Stimulated activated CD4-positive, alpha-beta T cell treated with anti-CD3 and anti-CD28 coated beads, Interleukin-15, amount 100 ng/mL, for 24 hours (primary cell): ENCODE results near the gene PDE4D.

Experiments used
- DNase-seq: peaks from one replicate; pipeline ENCODE4 v3.0.0-alpha.2; 2020

The PDE4D gene

DNA sequence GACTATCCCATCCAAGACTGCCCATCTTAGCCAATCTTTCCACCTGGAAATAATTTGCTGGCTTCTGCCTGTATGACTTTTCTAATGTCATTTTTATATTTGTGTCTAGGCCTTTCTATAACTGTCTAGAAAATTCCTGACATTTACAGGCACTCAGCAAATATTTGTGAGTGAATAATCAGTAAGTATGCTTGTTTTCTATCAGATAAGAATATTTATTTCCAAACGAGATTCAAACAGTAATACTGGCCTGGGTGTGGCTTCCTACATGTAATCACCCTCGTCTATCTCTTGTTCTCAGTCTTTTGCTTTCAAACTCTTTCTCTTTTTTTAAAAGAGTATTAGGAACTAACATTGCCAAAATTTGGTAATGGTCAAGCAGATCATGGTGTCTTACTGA, 844.4 kb downstream of the PDE4D start:
- DNase-seq, result no peak

DNA sequence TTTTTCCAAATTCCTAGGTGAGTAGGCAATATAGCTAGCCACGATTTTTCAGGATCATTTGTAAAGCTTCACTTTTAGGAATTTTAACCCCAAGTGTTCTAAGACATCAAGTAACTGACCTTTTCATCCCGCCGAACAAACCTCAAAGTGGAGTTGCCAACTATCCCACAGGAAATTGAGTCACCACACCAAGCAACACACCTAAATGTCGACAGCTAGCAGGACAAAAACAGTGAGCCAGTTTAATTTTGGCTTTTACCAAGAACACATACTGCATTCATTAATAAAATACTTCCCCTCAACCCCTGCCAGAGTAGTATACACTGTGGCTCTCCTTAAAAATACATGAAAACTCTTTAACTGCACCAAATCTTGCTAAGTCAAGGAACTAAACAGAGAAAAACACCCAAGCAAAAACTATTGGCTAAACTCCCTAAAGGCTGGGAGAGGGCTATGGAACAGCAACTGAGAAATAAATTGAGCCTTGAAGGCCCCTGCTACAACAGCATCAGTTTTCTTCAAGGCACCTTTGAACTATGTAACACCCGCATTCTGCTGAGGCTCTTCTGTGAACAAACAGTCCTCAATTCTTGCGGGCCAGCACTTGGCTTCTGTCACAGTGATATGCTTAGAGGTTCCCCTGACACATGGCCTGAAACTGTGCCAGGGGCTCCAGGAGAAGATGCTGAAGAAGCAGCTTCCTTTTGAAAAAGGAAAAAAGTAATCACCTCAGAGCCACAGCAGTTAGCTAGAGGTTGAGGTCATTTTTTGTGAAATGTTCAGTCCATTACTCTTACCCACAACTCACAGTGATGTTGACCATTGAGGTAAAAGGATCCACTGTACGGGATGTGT, 851.1 kb downstream of the PDE4D start:
- DNase-seq, result peak; percentile 26

DNA sequence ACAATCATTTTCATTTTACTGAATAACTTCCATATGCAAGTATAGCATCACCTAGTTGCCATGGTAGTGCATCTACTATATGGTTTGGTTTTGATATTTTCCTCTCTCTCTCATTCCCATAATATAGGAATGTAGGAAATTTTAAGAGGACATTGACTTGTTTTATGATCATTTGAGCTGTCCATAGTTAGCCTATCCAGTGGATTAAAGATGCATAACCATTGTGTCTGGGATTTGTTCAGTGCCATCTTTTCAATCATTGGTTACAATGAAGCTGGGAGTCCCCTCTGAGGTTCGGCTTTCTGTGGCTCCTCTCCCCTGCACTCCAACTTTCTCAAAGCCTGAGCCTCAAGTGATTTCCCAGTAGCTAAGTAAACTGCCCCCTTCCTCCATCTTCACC, 852.2 kb downstream of the PDE4D start:
- DNase-seq, result no peak

DNA sequence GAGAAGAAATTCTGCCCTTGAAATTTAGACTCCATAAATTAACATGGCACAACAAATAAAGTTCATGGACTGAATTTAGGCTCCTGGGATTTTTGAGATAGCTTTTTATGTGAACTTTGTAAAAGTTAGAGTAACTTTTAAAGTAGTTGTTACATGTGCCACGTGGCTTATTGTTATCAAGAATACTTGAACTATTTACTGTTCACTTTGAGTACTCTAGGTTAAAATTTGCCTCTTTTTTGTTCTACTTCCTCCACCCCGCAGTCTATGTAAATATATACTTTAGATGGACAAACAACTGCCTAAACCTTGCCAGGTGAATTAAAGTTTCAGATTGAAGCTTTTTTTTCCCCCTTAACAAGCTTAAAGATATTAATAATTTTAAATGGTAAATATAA, 852.7 kb downstream of the PDE4D start:
- no peak for DNase-seq

DNA sequence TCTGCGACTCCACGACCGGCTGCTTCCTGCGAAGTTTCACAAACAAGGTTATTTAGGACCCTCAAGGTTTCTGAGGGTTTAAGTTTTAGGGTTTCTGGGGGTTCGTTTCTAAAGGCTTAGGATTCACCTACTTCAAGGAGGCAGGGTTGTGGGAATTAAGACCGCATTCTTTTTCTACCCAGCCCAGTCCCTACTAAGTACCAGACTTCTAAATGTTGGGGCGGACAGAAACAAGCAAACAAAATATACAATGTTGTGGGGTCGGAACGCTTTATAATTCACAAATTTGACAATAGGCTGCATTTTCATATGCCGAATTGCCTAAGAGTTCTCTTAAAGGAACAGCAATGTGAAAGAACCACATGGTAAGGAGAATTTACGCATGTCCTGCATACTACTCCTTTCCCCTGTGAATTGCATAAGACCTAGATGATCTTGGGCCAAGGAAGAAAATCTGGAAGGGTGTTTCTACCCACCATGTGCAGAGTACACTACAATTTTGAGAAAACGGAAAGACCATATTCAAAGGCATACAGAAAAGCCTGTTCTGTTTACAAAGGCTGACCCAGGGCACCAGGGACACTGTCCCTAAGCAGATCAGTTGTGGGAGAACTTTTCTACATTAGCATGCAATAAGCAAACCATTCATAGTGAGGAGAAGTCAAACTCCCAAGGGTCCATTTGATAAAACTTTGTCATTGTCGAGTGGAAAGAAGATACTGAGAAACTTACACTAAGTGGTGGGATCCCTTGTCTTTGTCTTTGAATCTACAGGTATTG, 853.3 kb downstream of the PDE4D start:
- DNase-seq, result no peak

DNA sequence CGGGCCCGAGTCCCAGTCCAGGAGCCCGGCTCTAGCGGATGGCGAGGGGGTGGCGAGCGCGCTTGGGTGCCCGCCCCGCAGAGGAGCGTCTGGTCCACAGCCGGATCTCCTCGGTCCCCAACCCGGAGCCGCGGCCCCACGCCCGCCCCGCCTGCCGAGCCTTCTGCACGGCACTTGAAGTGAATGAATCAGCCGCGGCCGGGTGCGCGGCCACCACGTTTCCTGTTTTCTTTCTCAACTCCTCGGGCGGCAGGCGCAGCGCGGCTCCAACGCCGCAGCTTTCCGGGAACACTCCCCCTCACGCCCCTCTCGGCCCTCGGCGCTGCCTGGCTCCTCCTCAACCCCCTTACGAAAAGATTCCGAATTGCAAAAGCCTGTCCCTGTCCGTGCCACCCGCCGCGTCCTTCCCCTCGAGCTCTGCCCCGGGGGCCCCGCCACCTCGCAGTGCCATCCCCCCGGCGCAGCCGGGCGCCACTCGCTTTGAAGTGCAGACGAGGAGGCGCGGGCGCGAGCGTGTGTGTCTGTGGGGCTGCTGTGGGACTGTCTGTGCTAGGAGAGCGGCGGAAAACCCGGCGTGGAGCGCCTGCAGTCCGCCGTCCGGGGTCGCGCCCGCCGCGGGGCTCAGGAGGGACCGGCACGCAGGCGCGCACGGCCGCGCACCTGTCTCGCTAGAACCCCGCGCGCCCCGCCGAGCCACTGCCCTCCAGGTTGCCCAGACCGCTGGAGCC, 854.1 kb downstream of the PDE4D start:
- DNase-seq, result peak; percentile 92

DNA sequence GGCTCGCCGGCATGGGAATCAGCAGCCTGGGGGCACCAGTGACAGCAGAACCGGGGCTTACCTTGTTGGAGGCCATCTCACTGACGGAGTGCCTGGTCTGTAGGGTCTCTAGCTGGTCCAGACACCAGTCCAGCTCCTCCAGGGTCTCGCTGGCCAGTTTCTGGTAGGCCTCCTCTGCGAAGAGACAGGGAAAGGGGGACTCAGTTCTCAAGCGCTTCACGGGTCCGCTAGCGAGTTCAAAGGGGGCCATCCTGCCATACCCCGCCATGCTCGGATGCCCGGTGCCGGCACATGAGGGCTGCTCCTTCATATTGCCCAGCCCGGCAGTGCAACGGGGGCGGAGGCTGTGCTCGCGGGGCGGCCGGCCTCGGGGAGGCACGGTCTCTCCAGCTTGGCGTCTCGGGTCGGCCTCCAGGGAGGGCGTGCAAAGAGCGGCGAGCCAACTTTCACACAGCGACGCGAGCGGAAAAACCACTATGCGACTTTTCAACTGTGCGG, 854.7 kb downstream of the PDE4D start:
- no peak for DNase-seq

DNA sequence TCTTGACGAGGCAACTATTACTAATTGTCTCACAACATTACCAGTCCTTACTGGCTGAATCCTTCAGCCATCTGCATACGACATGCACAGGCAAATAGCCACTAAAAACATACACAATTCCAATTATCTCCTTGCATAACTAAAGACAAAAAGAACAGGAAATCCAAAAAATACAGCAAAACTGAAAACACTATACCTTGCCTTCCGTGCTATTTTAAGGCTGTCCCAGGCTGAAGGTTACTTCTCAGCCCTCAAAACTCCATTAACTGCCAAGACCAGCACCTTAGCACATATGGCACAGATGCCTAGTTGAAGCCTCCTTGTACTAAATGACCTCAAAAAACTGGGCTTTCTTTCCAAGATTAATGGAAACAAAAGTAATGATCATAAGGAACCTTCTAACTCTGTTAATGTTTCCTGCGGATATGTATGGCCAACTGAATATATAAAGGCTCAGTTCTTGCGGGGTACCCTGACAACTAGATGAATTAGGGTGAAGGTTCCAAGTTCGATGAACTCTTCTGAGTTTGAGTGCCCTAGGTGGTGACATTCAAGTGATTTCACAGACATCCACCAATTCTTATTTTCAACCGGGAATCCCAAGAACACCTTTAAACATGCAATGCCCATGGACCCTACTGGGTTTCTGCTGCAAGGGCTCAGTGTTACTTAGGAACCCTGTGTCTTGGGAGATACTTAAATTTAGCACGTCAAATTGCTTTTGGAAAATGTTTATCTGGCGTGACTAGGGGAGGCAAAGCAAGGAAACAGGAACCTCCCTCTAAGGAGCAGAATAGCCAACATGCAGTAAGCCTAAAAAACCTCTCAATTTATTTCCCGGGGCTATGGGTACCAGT, 855.4 kb downstream of the PDE4D start:
- no peak for DNase-seq

DNA sequence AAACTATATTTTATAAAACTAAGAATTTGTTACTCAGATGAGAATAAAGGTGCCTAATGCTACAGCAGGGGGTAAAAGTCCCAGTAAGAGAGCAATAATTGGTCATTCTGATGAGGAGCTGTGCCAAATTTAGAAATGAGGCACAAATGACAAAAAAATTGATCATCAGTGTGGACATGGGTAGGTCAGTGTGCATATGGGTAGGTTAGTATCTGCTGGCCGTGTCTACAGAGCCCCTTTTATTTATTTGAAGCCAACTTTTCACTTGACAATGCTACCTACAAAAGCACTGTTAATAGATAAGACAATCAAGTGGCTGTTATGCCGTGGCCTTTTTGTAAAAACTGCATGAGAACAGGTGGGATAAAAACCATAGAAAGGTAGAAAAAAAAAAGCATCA, 856.1 kb downstream of the PDE4D start:
- DNase-seq, result no peak

GRCh38 chr5:59037041-59037440, 856.5 kb downstream of the PDE4D start:
- DNase-seq, result no peak

DNA sequence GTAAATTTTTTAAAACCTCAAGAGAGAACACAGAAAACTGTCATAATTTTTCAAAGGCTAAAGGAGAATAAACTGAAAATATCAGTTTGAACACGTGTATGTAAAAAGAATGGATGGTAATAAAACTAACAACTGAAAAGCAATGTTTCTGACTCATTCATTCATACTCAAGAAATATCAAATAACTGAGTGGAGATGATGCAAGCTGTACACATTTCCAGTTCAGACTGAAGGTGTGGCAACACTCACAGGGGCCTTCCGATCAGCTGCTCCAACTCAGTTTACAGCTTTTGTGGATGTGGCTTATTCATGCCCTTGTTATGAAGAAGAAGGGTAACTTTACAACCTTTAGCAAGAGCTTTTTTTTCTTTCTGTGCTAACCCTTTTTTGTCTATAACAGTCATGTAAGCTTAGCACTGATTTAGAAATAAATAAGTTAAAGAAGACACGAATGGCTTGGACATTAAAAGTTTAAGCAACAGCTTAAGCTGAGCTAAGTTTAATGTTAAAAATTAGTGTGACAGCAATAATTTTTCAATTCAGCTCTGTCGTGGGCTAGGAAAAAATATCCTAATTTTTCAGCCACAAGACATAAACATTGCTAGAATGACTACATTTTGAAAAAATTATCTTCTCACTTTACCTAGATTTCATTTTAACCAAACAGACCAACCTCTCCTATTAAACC, 857.1 kb downstream of the PDE4D start:
- peak; percentile 50 for DNase-seq

DNA sequence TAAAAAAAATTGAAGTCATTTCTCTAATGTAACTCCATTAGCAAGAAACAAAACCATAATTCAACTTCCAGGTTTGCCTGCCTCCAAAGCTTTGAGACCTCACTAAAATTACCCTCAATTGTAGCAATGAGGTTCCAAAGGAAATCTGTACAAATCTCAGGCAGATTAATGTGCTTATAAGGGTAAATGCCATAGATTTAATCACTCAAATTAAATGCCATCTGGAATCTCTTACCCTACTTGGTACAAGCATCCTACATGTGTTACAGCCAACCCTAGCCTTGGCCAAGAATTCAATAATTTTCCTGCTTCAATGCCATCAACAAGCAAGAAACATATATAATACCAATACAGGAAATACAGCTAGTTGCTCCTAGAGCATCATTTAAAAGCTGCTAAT, 857.8 kb downstream of the PDE4D start:
- DNase-seq, result no peak

DNA sequence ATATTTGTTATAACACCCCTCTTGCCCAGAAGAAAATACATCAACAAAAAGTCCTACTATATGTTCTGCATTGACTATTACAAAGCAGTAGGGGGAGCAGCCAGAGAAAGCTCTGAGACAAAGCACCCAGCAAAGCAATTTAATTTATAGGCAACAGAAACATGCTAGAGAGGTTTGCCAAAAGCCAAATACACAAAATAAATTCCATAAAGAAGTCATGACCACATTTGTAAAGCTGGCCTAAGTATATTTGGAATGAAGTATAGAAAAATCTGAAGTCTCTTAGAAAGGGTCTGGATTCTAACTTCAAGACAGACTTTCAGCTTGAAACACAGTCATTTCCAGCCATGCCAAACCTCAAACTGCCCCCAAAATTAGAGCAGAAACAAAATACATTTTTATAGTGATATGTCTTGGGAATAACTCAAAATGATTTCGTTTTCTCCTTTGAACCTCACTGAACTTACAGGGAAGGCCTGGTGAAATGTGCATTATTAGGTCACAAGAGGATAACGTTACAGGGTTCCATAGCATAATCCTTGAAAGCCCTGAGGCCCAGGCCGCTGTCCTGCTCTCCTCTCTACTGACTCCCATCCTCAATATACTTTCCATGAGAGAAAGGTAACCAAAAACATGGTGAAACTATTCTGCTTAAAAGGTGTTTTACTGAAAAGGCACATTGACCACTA, 858.9 kb downstream of the PDE4D start:
- no peak for DNase-seq

DNA sequence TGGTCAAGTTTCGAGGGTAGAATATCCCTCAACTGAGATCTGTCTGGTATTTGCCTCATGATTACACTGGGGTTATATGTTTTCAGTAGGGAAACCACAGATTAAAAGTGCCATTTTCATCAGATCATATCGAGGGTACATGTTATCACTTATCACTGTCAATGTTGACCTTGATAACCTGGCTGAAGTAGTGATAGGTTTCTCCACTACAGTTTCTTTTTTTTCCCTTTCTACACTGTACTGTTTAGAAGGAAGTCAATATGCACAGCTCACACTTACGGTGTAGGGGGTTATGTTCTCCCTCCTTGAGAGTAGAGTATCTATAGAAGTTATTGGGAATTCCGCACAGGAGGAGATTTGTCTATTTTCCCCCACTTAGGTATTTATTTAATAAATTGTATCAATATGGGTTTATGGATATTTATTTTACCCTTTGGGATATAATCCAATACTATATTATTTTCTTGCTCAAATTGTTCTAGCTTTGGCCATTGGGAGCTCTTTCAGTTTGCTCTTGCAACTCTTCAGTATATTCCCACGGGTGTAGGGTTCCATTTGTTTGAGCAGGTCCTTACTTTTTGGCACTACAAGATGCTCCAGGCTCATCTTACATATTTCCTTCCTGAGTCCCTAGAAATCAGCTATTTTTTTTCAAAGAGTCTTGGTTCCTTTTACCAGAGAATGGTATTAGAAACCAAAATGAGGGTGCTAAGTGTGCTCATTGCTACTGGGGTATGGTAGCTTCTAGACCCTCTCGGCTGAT, 866.2 kb downstream of the PDE4D start:
- DNase-seq, result no peak

DNA sequence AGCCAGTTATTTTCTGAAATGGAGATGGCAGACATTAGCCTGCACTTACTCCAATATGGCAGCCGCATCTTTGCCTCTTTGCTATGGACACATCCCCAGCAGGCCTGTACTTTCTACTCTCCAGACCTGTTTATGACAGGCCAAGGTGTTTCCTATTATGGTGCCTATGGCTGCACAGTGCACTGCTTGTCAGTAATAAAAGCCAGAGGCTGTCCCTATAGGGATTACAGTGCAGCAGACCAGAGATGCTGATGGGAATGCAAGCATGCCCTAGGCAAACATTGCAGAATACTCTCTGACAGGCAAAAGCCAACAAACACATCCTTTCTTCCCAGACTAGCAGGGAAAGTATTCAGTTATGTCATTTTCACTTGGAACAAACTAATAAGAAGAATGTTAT, 867.8 kb downstream of the PDE4D start:
- no peak for DNase-seq

DNA sequence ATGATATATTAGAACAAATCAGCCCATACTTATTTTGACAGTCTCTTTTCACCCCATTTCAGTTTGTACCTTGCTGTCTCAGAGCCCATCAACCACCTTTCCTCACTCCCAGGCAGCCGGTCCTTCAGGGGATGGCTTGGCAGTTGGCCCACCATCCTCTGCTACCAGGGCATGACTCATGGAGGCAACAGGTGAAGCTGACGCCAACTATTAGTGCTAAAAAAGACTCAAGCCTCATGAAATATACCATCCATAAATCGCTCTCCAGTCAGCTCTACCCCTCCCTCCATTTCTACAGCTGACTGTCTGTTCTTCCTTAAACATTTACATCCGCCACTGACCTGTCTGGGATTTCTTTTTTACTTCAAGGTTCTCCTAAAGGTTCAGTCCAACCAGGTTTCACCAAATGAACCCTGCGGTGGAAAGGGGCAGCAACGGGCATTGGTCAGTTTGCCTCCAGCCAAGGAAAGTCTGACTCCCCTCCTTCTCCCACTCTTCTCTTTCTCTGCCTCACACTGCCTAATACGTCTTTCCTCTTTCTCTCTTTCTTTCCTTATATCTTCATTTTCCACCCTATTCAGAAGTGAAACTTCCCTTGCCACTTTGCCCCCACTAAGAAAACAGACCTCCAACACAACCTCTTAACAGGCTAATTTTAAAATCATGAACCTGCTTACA, 871.5 kb downstream of the PDE4D start:
- no peak for DNase-seq

- no peak for DNase-seq
Measured at GRCh38 chr5:59021286-59021673, 872.2 kb downstream of the PDE4D start.

- peak; percentile 57 for DNase-seq
Measured at GRCh38 chr5:59020611-59021285, 872.8 kb downstream of the PDE4D start.

DNA sequence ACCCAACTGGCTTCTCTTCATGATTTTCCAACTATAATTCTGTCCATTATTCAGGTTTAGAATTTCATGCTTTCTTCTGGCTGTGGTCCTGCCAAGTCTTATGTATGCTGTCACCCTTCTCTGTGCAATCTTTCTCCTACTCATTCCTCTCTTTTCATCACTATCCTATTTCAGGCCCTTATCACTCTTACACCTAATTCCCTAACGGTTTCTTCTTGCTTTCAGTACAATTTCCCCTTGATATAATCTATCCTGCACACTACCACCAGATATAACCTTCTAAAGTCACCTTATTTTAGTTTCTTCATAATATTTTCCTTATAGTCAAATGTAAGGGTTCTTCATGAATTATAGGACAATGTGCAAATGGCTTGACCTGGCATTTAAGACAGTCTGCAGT, 874.4 kb downstream of the PDE4D start:
- no peak for DNase-seq
